ENCODE data around the gene KLHL33.

KLHL33 gene

GRCh38 chr14:20383636-20384035 lies 52.3 kb downstream of the KLHL33 start:
- no peaks in the 10 kb centered on the region for H3K4me1 ChIP-seq (ENCODE audit: low read length)
- no peak overlapping the region for H3K27ac ChIP-seq (ENCODE audit: low read length)
- no peak overlapping the region for H3K4me3 ChIP-seq (ENCODE audit: low read length)
- no peak overlapping the region for H3K9ac ChIP-seq (ENCODE audit: low read length)
- no peaks in the 10 kb centered on the region for H3K9me3 ChIP-seq (replicated peaks; ENCODE audit: insufficient read depth, low read length)
- H3K4me2 ChIP-seq (ENCODE audit: low read depth, low read length), result no peak overlapping the region
- H3K9me2 ChIP-seq (replicated peaks; ENCODE audit: insufficient read depth, low read length), result no peaks in the 10 kb centered on the region
- H4K20me1 ChIP-seq (ENCODE audit: insufficient read depth, low read length), result no peaks in the 10 kb centered on the region
- no peak overlapping the region for H2AFZ ChIP-seq (ENCODE audit: low read length)
- H3K79me2 ChIP-seq (ENCODE audit: low read length), result no peaks in the 10 kb centered on the region
- H3K36me3 ChIP-seq (replicated peaks; ENCODE audit: insufficient read depth, low read length), result no peaks in the 10 kb centered on the region
- TF ChIP-seq EZH2 (optimal IDR thresholded peaks at IDR 0.05; ENCODE audit: low read depth, low read length) (no peak), EZH2phosphoT487 (IDR thresholded peaks at IDR 0.05; ENCODE audit: low read length) (no peak), CTCF (IDR thresholded peaks at IDR 0.05; ENCODE audit: low read length) (no peak)
- H3F3A ChIP-seq (ENCODE audit: insufficient read depth, low read length), result no peaks in the 10 kb centered on the region
- DNase-seq, result no peak
- H3K27me3 ChIP-seq (replicated peaks; ENCODE audit: insufficient read depth, low read length), result no peaks in the 10 kb centered on the region

- Histone ChIP-seq H3K4me3 (ENCODE audit: low read length) (no peak overlapping the region), H3F3A (ENCODE audit: insufficient read depth, low read length) (no peaks in the 10 kb centered on the region), H3K27me3 (replicated peaks; ENCODE audit: insufficient read depth, low read length) (no peaks in the 10 kb centered on the region), H3K9me3 (replicated peaks; ENCODE audit: insufficient read depth, low read length) (no peaks in the 10 kb centered on the region), H3K9me2 (replicated peaks; ENCODE audit: insufficient read depth, low read length) (no peaks in the 10 kb centered on the region), H3K79me2 (ENCODE audit: low read length) (no peaks in the 10 kb centered on the region), H3K36me3 (replicated peaks; ENCODE audit: insufficient read depth, low read length) (no peaks in the 10 kb centered on the region), H2AFZ (ENCODE audit: low read length) (no peak overlapping the region), H3K9ac (ENCODE audit: low read length) (no peak overlapping the region), H3K27ac (ENCODE audit: low read length) (no peak overlapping the region), H4K20me1 (ENCODE audit: insufficient read depth, low read length) (no peaks in the 10 kb centered on the region), H3K4me1 (ENCODE audit: low read length) (no peaks in the 10 kb centered on the region), H3K4me2 (ENCODE audit: low read depth, low read length) (no peak overlapping the region)
- no peak for TF ChIP-seq EZH2phosphoT487 (IDR thresholded peaks at IDR 0.05; ENCODE audit: low read length)
- no peak for TF ChIP-seq CTCF (IDR thresholded peaks at IDR 0.05; ENCODE audit: low read length)
- TF ChIP-seq EZH2 (optimal IDR thresholded peaks at IDR 0.05; ENCODE audit: low read depth, low read length), result no peak
- DNase-seq, result no peak
Measured at GRCh38 chr14:20383032-20383431, 52.9 kb downstream of the KLHL33 start.

- no peaks in the 10 kb centered on the region for H3K27me3 ChIP-seq (replicated peaks; ENCODE audit: insufficient read depth, low read length)
- no peaks in the 10 kb centered on the region for H3K4me1 ChIP-seq (ENCODE audit: low read length)
- H3K9me2 ChIP-seq (replicated peaks; ENCODE audit: insufficient read depth, low read length), result no peaks in the 10 kb centered on the region
- TF ChIP-seq EZH2phosphoT487 (IDR thresholded peaks at IDR 0.05; ENCODE audit: low read length) (no peak), CTCF (IDR thresholded peaks at IDR 0.05; ENCODE audit: low read length) (no peak), EZH2 (optimal IDR thresholded peaks at IDR 0.05; ENCODE audit: low read depth, low read length) (no peak)
- H3K36me3 ChIP-seq (replicated peaks; ENCODE audit: insufficient read depth, low read length), result no peaks in the 10 kb centered on the region
- no peaks in the 10 kb centered on the region for H3K79me2 ChIP-seq (ENCODE audit: low read length)
- no peak overlapping the region for H3K4me3 ChIP-seq (ENCODE audit: low read length)
- no peak overlapping the region for H3K27ac ChIP-seq (ENCODE audit: low read length)
- no peak for DNase-seq
- H4K20me1 ChIP-seq (ENCODE audit: insufficient read depth, low read length), result no peaks in the 10 kb centered on the region
- no peak overlapping the region for H3K9ac ChIP-seq (ENCODE audit: low read length)
- no peaks in the 10 kb centered on the region for H3F3A ChIP-seq (ENCODE audit: insufficient read depth, low read length)
- no peak overlapping the region for H3K4me2 ChIP-seq (ENCODE audit: low read depth, low read length)
- H2AFZ ChIP-seq (ENCODE audit: low read length), result no peak overlapping the region
- no peaks in the 10 kb centered on the region for H3K9me3 ChIP-seq (replicated peaks; ENCODE audit: insufficient read depth, low read length)
Measured at GRCh38 chr14:20382526-20382925, 53.4 kb downstream of the KLHL33 start.

All from MM.1S (cell line).